Left colon (tissue), 2 donors: ENCODE measurements around the gene GPR62. TPM values are rescaled to one million over a fixed set of nuclear protein-coding genes. Genes with fewer than 3 reads are reported as not detected.
"Not testable (repeated sequence)": the region's sequence is repeated elsewhere in the genome, so short reads cannot be mapped to it uniquely, and the experiment has no call there.

Experiments used
- ATAC-seq: fragments of 200-7000 bp; cut with Tn5 transposase; one replicate; pipeline ENCODE4 v1.9.1; 2020; ENCODE audit warnings: mild to moderate bottlenecking, moderate library complexity
- DNase-seq, 2 donors: peaks; one replicate each; pipeline ENCODE4 v3.0.0-alpha.2; 2020
- intact Hi-C, 2 donors: fragments of 100-400 bp; cut with DNase I in 1 of 2; cut with micrococcal nuclease in 1 of 2; formaldehyde crosslinking; loops; one replicate each; pipeline versions ENCODE4 v1.11.2 to v1.14.0; 2022; cut with DNase I, micrococcal nuclease
- total RNA-seq, 2 donors: library from RNA; stranded (reverse); fragmentation: NEBNext Ultra II Directional; extraction: Animal tissue kit (Norgen Biotek cat#: 25700); gene quantifications; one replicate each; pipeline ENCODE4 v1.2.1, GENCODE V29; 2021
- donor health status: DM: no; HTN: no; CAD: no.
- donor health status: DM: yes; HTN: yes; CAD: no.

The GPR62 gene
- total RNA-seq, 2 donors from 2014 or later, result not detected

GRCh38 chr3:51983578-51984268 is 28.5 kb downstream of the GPR62 start:
- no peak for DNase-seq
- ATAC-seq, result no peak
- intact Hi-C loops, result no loop called here

- DNase-seq (no peak), ATAC-seq (no peak)
- intact Hi-C loops, result no loop called here
Observed at GRCh38 chr3:51984269-51984647, 29.1 kb downstream of the GPR62 start.

- intact Hi-C loops, result no loop called here
- ATAC-seq (no peak), DNase-seq (no peak)
Observed at GRCh38 chr3:51985063-51985462, 29.9 kb downstream of the GPR62 start.

GRCh38 chr3:51986010-51986947 is 31.1 kb downstream of the GPR62 start:
- ATAC-seq (peak; percentile 41), DNase-seq (peak; percentile 53 to 67)
- intact Hi-C loops, result no loop called here

GRCh38 chr3:51987568-51987967 is 32.4 kb downstream of the GPR62 start:
- DNase-seq (no peak), ATAC-seq (no peak)
- intact Hi-C loops, result no loop called here

GRCh38 chr3:51988286-51989146 is 33.3 kb downstream of the GPR62 start:
- intact Hi-C loops, result no loop called here

GRCh38 chr3:51990501-51990971 is 35.4 kb downstream of the GPR62 start:
- intact Hi-C loops, DNase-seq, ATAC-seq: not testable (repeated sequence)

More at GRCh38 chr3:51988286-51989146, 33.3 kb downstream of the GPR62 start:
- no peak for ATAC-seq
- DNase-seq, result no peak

- DNase-seq, result no peak
- ATAC-seq, result no peak
Observed at GRCh38 chr3:51992017-51992682, 37.0 kb downstream of the GPR62 start.

GRCh38 chr3:51993657-51994056 is 38.5 kb downstream of the GPR62 start:
- intact Hi-C loops, ATAC-seq, DNase-seq: not testable (repeated sequence)

More at GRCh38 chr3:51992017-51992682, 37.0 kb downstream of the GPR62 start:
- intact Hi-C loops, result no loop called here

GRCh38 chr3:51994530-51994929 is 39.3 kb downstream of the GPR62 start:
- DNase-seq, result no peak
- no peak for ATAC-seq
- intact Hi-C loops, result no loop called here

GRCh38 chr3:51995346-51996163 is 40.4 kb downstream of the GPR62 start, which contains the start of gene RPL29:
TSS of gene RPL29 (minus strand) at chr3:51995895. CDS start at chr3:51995461, 434 bp downstream.
- intact Hi-C loops, result loop anchor here in 1 of 2 donors (5.0 kb wide), 1 partner anchor 137 kb away; no protein-coding TSS in a partner anchor
- ATAC-seq (peak; percentile 96), DNase-seq (peak; percentile 92 to 93)

- intact Hi-C loops, result loop anchor here in 1 of 2 donors (5.0 kb wide), 1 partner anchor 135 kb away; no protein-coding TSS in a partner anchor
- no peak for ATAC-seq
- DNase-seq, result no peak
Observed at GRCh38 chr3:51997172-51997571, 42.0 kb downstream of the GPR62 start.

- DNase-seq (no peak), ATAC-seq (no peak)
- intact Hi-C loops, result loop anchor here in 1 of 2 donors (5.0 kb wide), 1 partner anchor 134 kb away; no protein-coding TSS in a partner anchor
Observed at GRCh38 chr3:51997935-51998596, 42.9 kb downstream of the GPR62 start.

GRCh38 chr3:51998774-51999173 is 43.6 kb downstream of the GPR62 start:
- ATAC-seq, result no peak
- intact Hi-C loops, result loop anchor here in 1 of 2 donors (5.0 kb wide), 1 partner anchor 134 kb away; no protein-coding TSS in a partner anchor
- no peak for DNase-seq

- intact Hi-C loops, result loop anchor here (5.0 kb wide), 4 partner anchors 122 to 142 kb away; no protein-coding TSS in a partner anchor
- DNase-seq, result no peak
- no peak for ATAC-seq
Observed at GRCh38 chr3:51999846-52000245, 44.7 kb downstream of the GPR62 start.

- ATAC-seq (peak; percentile 81), DNase-seq (peak in 1 of 2 donors; percentile 84)
- intact Hi-C loops, result loop anchor here (5.0 kb wide), 3 partner anchors 121 to 141 kb away; no protein-coding TSS in a partner anchor
Observed at GRCh38 chr3:52001443-52001974, 46.3 kb downstream of the GPR62 start.
